OCI-LY7 (cell line): ENCODE measurements around the gene ARHGEF39. TPM values are rescaled to one million over a fixed set of nuclear protein-coding genes. Genes with fewer than 3 reads are reported as not detected.

Source experiments
- BruUV-seq: library from RNA; stranded (reverse); fragments of 400-500 nt; replicated peaks from 2 replicates; lab custom pipeline; 2021; lab: Mats Ljungman, UMichigan
- CTCF ChIA-PET: fragments of 300-600 bp; sonication (Branson Sonifier 250); formaldehyde crosslinking; loops from one replicate; lab custom pipeline; 2022; ENCODE audit warnings: antibody characterized with exemption; ENCODE audit not compliant: unreplicated experiment; lab: Charles Lee
- POLR2A ChIA-PET: fragments of 300-600 bp; sonication (Branson Sonifier 250); formaldehyde crosslinking; loops from one replicate; lab custom pipeline; 2022; ENCODE audit warnings: antibody characterized with exemption; lab: Charles Lee
- DNase-seq: peaks from one replicate; pipeline ENCODE4 v3.0.0-alpha.2; 2015; ENCODE audit warnings: low spot score
- H2AFZ ChIP-seq: fragments of 200-600 bp; sonication (generic), shearing (Covaris generic); 2 replicates; pipeline ENCODE4 v1.6.1; 2014; ENCODE audit warnings: mild to moderate bottlenecking, antibody characterized with exemption, low read length, moderate library complexity
- H3K27ac ChIP-seq: fragments of 200-600 bp; sonication (generic); 2 replicates; pipeline ENCODE4 v1.5.1; 2014; ENCODE audit warnings: mixed run types, low read depth, mild to moderate bottlenecking, moderate library complexity, low read length, inconsistent platforms; ENCODE audit not compliant: poor library complexity, severe bottlenecking
- H3K36me3 ChIP-seq: fragments of 200-600 bp; sonication (generic); 2 replicates; pipeline ENCODE4 v1.6.1; 2014; ENCODE audit warnings: mild to moderate bottlenecking, antibody characterized with exemption, low read length, moderate library complexity, mixed read lengths; ENCODE audit not compliant: insufficient read depth
- H3K4me1 ChIP-seq: fragments of 200-600 bp; sonication (generic); 2 replicates; pipeline ENCODE4 v1.5.1; 2014; ENCODE audit warnings: mild to moderate bottlenecking, low read length; ENCODE audit not compliant: insufficient read depth, poor library complexity, severe bottlenecking
- H3K4me2 ChIP-seq: fragments of 200-600 bp; sonication (generic); 2 replicates; pipeline ENCODE4 v1.6.1; 2014; ENCODE audit warnings: mild to moderate bottlenecking, low read length
- H3K4me3 ChIP-seq: fragments of 200-600 bp; sonication (generic); 2 replicates; pipeline ENCODE4 v1.5.1; 2014; ENCODE audit warnings: mild to moderate bottlenecking, low read depth, low read length; ENCODE audit not compliant: poor library complexity, severe bottlenecking
- H3K79me2 ChIP-seq: fragments of 200-600 bp; sonication (generic); 2 replicates; pipeline ENCODE4 v1.6.1; 2016; ENCODE audit warnings: low read depth, mild to moderate bottlenecking, low read length, moderate library complexity, mixed read lengths; ENCODE audit not compliant: insufficient read depth
- H3K9me2 ChIP-seq: fragments of 200-600 bp; sonication (generic); 2 replicates; pipeline ENCODE4 v1.6.1; 2016; ENCODE audit warnings: mild to moderate bottlenecking, low read length, mixed read lengths; ENCODE audit not compliant: insufficient read depth
- H3K9me3 ChIP-seq: fragments of 200-600 bp; sonication (generic); 2 replicates; pipeline ENCODE4 v1.6.1; 2014; ENCODE audit warnings: mild to moderate bottlenecking, mixed run types, low read length, mixed read lengths
- H4K20me1 ChIP-seq: fragments of 200-600 bp; sonication (generic); 2 replicates; pipeline ENCODE4 v1.6.1; 2014; ENCODE audit warnings: mild to moderate bottlenecking, antibody characterized with exemption, low read length, moderate library complexity, mixed read lengths; ENCODE audit not compliant: insufficient read depth
- CTCF ChIP-seq: fragments of 200-600 bp; sonication (generic); conservative IDR thresholded peaks from 2 replicates; pipeline ENCODE4 v1.5.1; 2014; ENCODE audit warnings: mild to moderate bottlenecking, antibody characterized with exemption, low read length, moderate library complexity, mixed read lengths
- EZH2phosphoT487 ChIP-seq: fragments of 200-600 bp; sonication (generic); IDR thresholded peaks from 2 replicates; pipeline ENCODE4 v1.6.1; 2018; ENCODE audit warnings: low read depth, borderline replicate concordance, mild to moderate bottlenecking, mixed run types, antibody characterized with exemption, low read length, moderate library complexity, mixed read lengths
- intact Hi-C: fragments of 100-400 bp; cut with micrococcal nuclease; formaldehyde crosslinking; loops from one replicate; pipeline ENCODE4 v1.10.0; 2022; ENCODE audit not compliant: unreplicated experiment
- total RNA-seq, 2 experiments: library from RNA; depleted of rRNA in 1 of 2; stranded (reverse); fragments of >200 nt in 1 of 2; shearing (Covaris generic) in 1 of 2; gene quantifications; 2 replicates each; pipeline ENCODE4 v1.2.3, GENCODE V29; 2014 to 2022

Gene ARHGEF39
- total RNA-seq, 2 experiments from 2014 or later = 30.8 to 48.1 TPM

- no peaks in the 10 kb centered on the region for H4K20me1 ChIP-seq
- intact Hi-C loops = no loop called here
- H3K27ac ChIP-seq = no peak overlapping the region
- no peak for DNase-seq
- peaks cover 8% of the 10 kb centered on the region for H3K4me1 ChIP-seq
- no peak overlapping the region for H3K4me3 ChIP-seq
- TF ChIP-seq CTCF (no peak), EZH2phosphoT487 (no peak)
- H3K36me3 ChIP-seq = no peaks in the 10 kb centered on the region
- no peaks in the 10 kb centered on the region for H3K9me3 ChIP-seq
- CTCF ChIA-PET = no interaction called here
- H2AFZ ChIP-seq = no peak overlapping the region
- POLR2A ChIA-PET = interaction anchor here (0.6 to 3.1 kb wide), 3 partner anchors 9 to 84 kb away, joined by 3 to 12 read pairs (median 3); partner anchors contain the start of gene ARHGEF39
- H3K4me2 ChIP-seq = no peak overlapping the region
- no TSS peak for BruUV-seq
- no peaks in the 10 kb centered on the region for H3K9me2 ChIP-seq
- H3K79me2 ChIP-seq = no peaks in the 10 kb centered on the region
These were observed 9.0 kb upstream of the ARHGEF39 start for GRCh38 chr9:35674025-35674361.

GRCh38 chr9:35673132-35674024 lies 8.4 kb upstream of the ARHGEF39 start, which contains the start of gene CA9:
Gene CA9 (plus strand): TSS chr9:35673928. CDS start chr9:35673960, 32 bp downstream.
- POLR2A ChIA-PET = interaction anchor here (0.6 to 3.1 kb wide), 4 partner anchors 8 to 85 kb away, joined by 3 to 12 read pairs (median 3); partner anchors contain the start of gene ARHGEF39
- no peak within 1 kb of the TSS for H3K4me2 ChIP-seq
- no peaks in the 10 kb centered on the region for H3K9me3 ChIP-seq
- H3K4me1 ChIP-seq = peaks cover 8% of the 10 kb centered on the region
- no TSS peak for BruUV-seq
- TF ChIP-seq EZH2phosphoT487 (no peak), CTCF (no peak)
- H3K27ac ChIP-seq = no peak within 1 kb of the TSS
- H3K9me2 ChIP-seq = no peaks in the 10 kb centered on the region
- H3K79me2 ChIP-seq = no peaks in the 10 kb centered on the region
- DNase-seq = no peak
- H2AFZ ChIP-seq = no peak within 1 kb of the TSS
- CTCF ChIA-PET = interaction anchor here (0.5 to 0.7 kb wide), 2 partner anchors 9 to 26 kb away, joined by 3 to 5 read pairs; no protein-coding TSS in a partner anchor
- no peaks in the 10 kb centered on the region for H3K36me3 ChIP-seq
- no peaks in the 10 kb centered on the region for H4K20me1 ChIP-seq
- H3K4me3 ChIP-seq = no peak within 1 kb of the TSS
- intact Hi-C loops = no loop called here
